Measurements from ENCODE around the gene SEC11A.

Gene SEC11A

DNA sequence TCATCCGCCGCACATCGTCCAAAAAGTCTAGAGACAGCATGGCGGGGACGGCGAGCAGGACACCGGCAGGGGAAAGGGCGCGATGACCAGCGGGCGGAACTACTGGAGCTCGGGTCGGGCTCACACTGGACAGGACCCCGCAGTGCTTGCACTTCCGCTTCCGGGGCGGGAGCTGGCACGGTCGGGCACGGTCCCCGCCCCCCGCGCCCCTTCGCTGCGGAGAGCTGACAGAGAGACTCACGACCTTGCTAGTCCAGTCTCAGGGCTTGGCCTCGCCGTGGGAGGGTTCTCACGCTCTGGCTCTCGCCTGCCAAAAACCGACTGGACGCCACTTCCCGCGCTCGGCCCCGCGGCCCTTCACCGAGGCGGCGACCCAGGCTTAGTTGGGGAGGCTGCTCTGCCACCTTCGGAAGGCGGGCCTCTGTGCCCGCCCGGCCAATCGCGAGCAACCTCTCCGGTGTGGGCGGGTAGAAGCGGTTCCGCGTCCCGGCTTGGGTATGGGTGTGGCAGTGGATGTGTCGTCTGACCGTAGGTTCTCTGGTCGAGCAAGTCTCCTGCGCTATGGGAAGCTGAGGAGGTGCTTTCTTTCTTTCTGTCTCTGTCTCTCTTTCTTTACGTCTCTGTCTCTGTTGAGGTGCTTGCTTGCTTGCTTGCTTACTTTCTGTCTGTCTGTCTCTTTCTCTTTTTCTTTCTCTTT lies at the start of gene SEC11A:
TSS of gene SEC11A (minus strand) at position 104 of the 697 bp plus-strand sequence. CDS start at position 40, 64 bp downstream.
- no peaks in the 10 kb centered on the region for H3K9me3 ChIP-seq
- H3K27me3 ChIP-seq: no peaks in the 10 kb centered on the region
- H3K27ac ChIP-seq: peak within 1 kb of the TSS; percentile 99
- H3K4me1 ChIP-seq (ENCODE audit: control insufficient read depth in 1 of 2, insufficient read depth in 1 of 2, low read depth in 1 of 2, low read length in 1 of 2): peaks cover 68 to 78% of the 10 kb centered on the region in 2 experiments
- TF ChIP-seq, protein P1, sequence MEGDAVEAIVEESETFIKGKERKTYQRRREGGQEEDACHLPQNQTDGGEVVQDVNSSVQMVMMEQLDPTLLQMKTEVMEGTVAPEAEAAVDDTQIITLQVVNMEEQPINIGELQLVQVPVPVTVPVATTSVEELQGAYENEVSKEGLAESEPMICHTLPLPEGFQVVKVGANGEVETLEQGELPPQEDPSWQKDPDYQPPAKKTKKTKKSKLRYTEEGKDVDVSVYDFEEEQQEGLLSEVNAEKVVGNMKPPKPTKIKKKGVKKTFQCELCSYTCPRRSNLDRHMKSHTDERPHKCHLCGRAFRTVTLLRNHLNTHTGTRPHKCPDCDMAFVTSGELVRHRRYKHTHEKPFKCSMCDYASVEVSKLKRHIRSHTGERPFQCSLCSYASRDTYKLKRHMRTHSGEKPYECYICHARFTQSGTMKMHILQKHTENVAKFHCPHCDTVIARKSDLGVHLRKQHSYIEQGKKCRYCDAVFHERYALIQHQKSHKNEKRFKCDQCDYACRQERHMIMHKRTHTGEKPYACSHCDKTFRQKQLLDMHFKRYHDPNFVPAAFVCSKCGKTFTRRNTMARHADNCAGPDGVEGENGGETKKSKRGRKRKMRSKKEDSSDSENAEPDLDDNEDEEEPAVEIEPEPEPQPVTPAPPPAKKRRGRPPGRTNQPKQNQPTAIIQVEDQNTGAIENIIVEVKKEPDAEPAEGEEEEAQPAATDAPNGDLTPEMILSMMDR (IDR thresholded peaks at IDR 0.05): peak; percentile 37
- peaks cover 4% of the 10 kb centered on the region for H3K36me3 ChIP-seq
- peak within 1 kb of the TSS; percentile 83 to 91 for H3K4me3 ChIP-seq (ENCODE audit: low read depth in 1 of 2, low read length in 1 of 2)

DNA sequence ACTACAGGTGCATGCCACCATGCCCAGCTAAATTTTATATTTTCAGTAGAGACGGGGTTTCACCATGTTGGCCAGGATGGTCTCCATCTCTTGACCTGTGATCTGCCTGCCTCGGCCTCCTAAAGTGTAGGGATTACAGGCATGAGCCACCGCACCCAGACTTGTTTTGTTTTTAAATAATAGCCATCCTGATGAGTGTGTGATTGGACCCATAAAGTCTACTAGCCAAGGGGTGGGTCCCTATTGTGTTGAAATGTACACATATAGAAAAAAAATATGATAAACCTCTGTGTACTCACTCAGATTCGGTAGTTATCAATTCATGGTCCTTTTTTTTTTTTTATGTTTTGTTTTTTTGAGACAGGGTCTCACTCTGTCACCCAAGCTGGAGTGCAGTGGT lies 49.7 kb upstream of the SEC11A start:
- H3K27ac ChIP-seq: no peak overlapping the region
- TF ChIP-seq, protein P1 (IDR thresholded peaks at IDR 0.05): no peak
- H3K4me1 ChIP-seq (ENCODE audit: control insufficient read depth in 1 of 2, insufficient read depth in 1 of 2, low read depth in 1 of 2, low read length in 1 of 2): peaks cover 29 to 43% of the 10 kb centered on the region in 2 experiments
- peaks cover 41% of the 10 kb centered on the region for H3K36me3 ChIP-seq
- H3K9me3 ChIP-seq: no peaks in the 10 kb centered on the region
- no peak overlapping the region for H3K4me3 ChIP-seq (ENCODE audit: low read depth in 1 of 2, low read length in 1 of 2)
- no peaks in the 10 kb centered on the region for H3K27me3 ChIP-seq

DNA sequence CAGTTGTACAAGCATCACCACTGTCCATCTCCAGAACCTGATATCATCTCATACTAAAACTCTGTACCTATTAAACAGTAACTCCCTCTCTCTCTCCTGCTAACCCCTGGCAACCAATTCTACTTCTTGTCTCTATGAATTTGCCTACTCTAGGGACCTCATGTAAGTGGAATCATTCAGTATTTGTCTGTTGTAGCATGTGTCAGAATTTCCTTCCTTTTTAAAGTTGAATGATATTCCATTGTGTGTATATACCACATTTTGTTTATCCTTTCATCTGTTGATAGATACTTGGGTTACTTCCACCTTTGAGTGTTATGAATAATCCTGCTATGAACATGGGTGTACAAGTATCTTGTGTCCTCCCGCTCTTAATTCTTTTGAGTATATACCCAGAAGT lies 49.0 kb upstream of the SEC11A start:
- Histone ChIP-seq H3K9me3 (no peaks in the 10 kb centered on the region), H3K4me1 (ENCODE audit: control insufficient read depth in 1 of 2, insufficient read depth in 1 of 2, low read depth in 1 of 2, low read length in 1 of 2) (peaks cover 33 to 49% of the 10 kb centered on the region in 2 experiments), H3K4me3 (ENCODE audit: low read depth in 1 of 2, low read length in 1 of 2) (no peak overlapping the region), H3K36me3 (peaks cover 38% of the 10 kb centered on the region), H3K27ac (peak overlapping the region; percentile 55), H3K27me3 (no peaks in the 10 kb centered on the region)
- TF ChIP-seq, protein P1 (IDR thresholded peaks at IDR 0.05): no peak

DNA sequence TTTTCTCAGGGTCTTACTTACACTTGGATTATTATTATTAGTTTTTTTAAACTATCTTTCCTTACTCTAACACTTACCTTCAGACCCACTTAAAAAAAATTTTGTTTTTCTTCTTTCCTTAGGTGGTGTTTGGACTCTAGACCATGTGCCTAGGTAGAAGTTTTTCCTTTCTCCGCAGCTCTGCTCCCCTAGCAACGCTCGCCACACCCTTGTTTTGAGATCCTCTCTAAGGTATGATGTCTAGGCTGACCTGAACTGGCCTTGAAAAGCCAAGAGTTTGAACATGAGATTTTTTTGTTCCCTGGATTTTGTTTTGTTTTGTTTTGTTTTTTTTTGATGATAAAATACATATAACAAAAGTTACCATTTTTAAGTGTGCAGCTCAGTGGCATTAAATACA lies 48.6 kb upstream of the SEC11A start:
- Histone ChIP-seq H3K4me1 (ENCODE audit: control insufficient read depth in 1 of 2, insufficient read depth in 1 of 2, low read depth in 1 of 2, low read length in 1 of 2) (peaks cover 33 to 51% of the 10 kb centered on the region in 2 experiments), H3K36me3 (peaks cover 34% of the 10 kb centered on the region), H3K27ac (peak overlapping the region; percentile 66)

DNA sequence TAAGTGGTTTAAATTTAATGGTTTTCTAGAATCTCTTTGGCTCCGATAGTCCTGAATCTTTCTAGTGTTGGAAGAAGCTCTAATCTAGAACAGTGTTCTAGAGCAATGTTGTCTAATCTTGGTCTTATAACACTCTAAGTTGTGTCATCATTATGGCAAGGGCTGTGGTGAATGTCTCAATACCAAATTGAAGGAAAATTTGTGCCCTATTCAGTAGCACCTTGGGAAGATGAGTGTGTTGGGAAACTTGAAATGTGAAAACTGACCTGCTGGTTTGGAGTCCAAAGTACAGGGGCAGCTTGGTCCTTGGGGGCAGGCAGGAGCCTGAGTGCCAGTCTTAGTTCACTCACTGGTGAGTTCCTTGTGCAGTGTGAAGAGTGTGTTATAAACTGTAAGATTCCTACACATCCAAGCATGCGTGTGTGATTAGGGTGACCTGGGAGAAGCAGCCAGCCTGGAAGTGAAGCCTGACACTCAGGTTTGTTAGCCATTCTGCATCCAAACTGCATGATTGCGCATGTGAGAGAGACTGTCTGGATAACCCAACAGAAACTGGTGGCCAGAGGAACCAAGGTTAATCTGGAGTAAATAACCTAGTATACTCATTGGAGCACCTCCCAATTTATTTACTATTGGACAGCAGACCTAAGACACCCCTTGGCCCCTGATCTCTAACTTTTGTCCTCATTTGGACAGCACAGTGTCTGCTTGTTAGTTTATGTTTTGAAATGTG lies 47.1 kb upstream of the SEC11A start:
- Histone ChIP-seq H3K4me1 (ENCODE audit: control insufficient read depth in 1 of 2, insufficient read depth in 1 of 2, low read depth in 1 of 2, low read length in 1 of 2) (peaks cover 33 to 54% of the 10 kb centered on the region in 2 experiments), H3K27ac (peak overlapping the region; percentile 66), H3K36me3 (peaks cover 18% of the 10 kb centered on the region), H3K4me3 (ENCODE audit: low read depth in 1 of 2, low read length in 1 of 2) (no peak overlapping the region), H3K27me3 (no peaks in the 10 kb centered on the region), H3K9me3 (no peaks in the 10 kb centered on the region)
- TF ChIP-seq, protein P1 (IDR thresholded peaks at IDR 0.05): no peak

More for the DNA sequence above, 48.6 kb upstream of the SEC11A start:
- TF ChIP-seq, protein P1 (IDR thresholded peaks at IDR 0.05): no peak
- Histone ChIP-seq H3K4me3 (ENCODE audit: low read depth in 1 of 2, low read length in 1 of 2) (no peak overlapping the region), H3K27me3 (no peaks in the 10 kb centered on the region), H3K9me3 (no peaks in the 10 kb centered on the region)

All from neutrophil (primary cell).